K562 (cell line): ENCODE results near the gene CCDC127. TPM values are rescaled to one million over a fixed set of nuclear protein-coding genes. Genes with fewer than 3 reads are reported as not detected.
"Not testable (repeated sequence)": the region's sequence is repeated elsewhere in the genome, so short reads cannot be mapped to it uniquely, and the experiment has no call there.

ENCODE experiments used
- ATAC-seq: fragments of 200-7000 bp; cut with Tn5 transposase; 3 replicates; pipeline ENCODE4 v1.9.1; 2020; ENCODE audit warnings: moderate library complexity
- BruUV-seq: library from RNA; stranded (reverse); fragments of 400-500 nt; replicated peaks from 2 replicates; lab custom pipeline; 2021; lab: Mats Ljungman, UMichigan
- CTCF ChIA-PET: fragments of 300-600 bp; formaldehyde crosslinking; extraction: SDS; loops from one replicate; lab custom pipeline; 2021; ENCODE audit warnings: low intra/inter-chr PET ratio; lab: Yijun Ruan, JAX
- POLR2A ChIA-PET: fragments of 300-600, 350-650 bp; sonication (Branson Sonifier 250); formaldehyde crosslinking; extraction: SDS; loops from one replicate; lab custom pipeline; 2021; ENCODE audit warnings: antibody characterized with exemption, inconsistent platforms; lab: Yijun Ruan, JAX
- DNase-seq, 4 experiments: peaks; one replicate each; pipeline versions ENCODE4 v3.0.0 to v3.0.0-alpha.2; 2011 to 2018; ENCODE audit warnings: low spot score in 3 of 4, mixed read lengths in 3 of 4; ENCODE audit errors: extremely low read depth in 1 of 4
- FAIRE-seq: peaks from 2 replicates; lab custom pipeline; 2011; peaks lifted over from hg19 to GRCh38; lab: Jason Lieb, UNC
- H2AFZ ChIP-seq: 2 replicates; pipeline ENCODE4 v1.6.0; 2011; ENCODE audit warnings: low read depth, low read length, control low read depth, inconsistent platforms
- H3K27ac ChIP-seq: fragments of 200-600 bp; 3 replicates; pipeline ENCODE4 v1.8.0; 2011; ENCODE audit warnings: low read depth, mild to moderate bottlenecking, control low read depth, inconsistent platforms, low read length, moderate library complexity, mixed read lengths; ENCODE audit errors: extremely low read depth
- H3K27me3 ChIP-seq, 2 experiments: fragments of 300-600 bp in 1 of 2; 2 replicates in 1 of 2; 3 replicates in 1 of 2; pipeline versions ENCODE4 v1.6.0 to v1.8.0; 2011; ENCODE audit warnings: inconsistent platforms in 2 of 2, low read length in 2 of 2, mild to moderate bottlenecking in 1 of 2, mixed read lengths in 1 of 2, moderate library complexity in 1 of 2; ENCODE audit not compliant: control insufficient read depth in 2 of 2, insufficient read depth in 2 of 2
- H3K36me3 ChIP-seq: fragments of 300-600 bp; 3 replicates; pipeline ENCODE4 v1.8.0; 2011; ENCODE audit warnings: mild to moderate bottlenecking, low read length, inconsistent platforms; ENCODE audit not compliant: control insufficient read depth, insufficient read depth
- H3K4me1 ChIP-seq, 2 experiments: fragments of 200-600 bp in 1 of 2; replicated peaks in 1 of 2; 2 replicates in 1 of 2; 3 replicates in 1 of 2; pipeline versions ENCODE4 v1.5.1 to v1.8.0; 2011; ENCODE audit warnings: inconsistent platforms in 2 of 2, low read length in 2 of 2, mild to moderate bottlenecking in 1 of 2, mixed read lengths in 1 of 2, moderate library complexity in 1 of 2; ENCODE audit not compliant: control insufficient read depth in 2 of 2, insufficient read depth in 2 of 2
- H3K4me2 ChIP-seq: 2 replicates; pipeline ENCODE4 v1.6.1; 2011; ENCODE audit warnings: low read length, control low read depth, inconsistent platforms, mixed read lengths; ENCODE audit not compliant: insufficient read depth
- H3K4me3 ChIP-seq: fragments of 200-600 bp; sonication (generic), shearing (Covaris generic); 2 replicates; pipeline ENCODE4 v1.5.1; 2016; ENCODE audit warnings: control low read depth, inconsistent platforms
- H3K79me2 ChIP-seq: fragments of 200-600 bp; 3 replicates; pipeline ENCODE4 v1.8.0; 2011; ENCODE audit warnings: low read length, inconsistent platforms; ENCODE audit not compliant: control insufficient read depth, insufficient read depth
- H3K9ac ChIP-seq, 2 experiments: 2 replicates each; pipeline versions ENCODE4 v1.6.0 to v1.6.1; 2011; ENCODE audit warnings: low read depth in 2 of 2, low read length in 2 of 2, control low read depth in 1 of 2, inconsistent platforms in 1 of 2, mild to moderate bottlenecking in 1 of 2, mixed read lengths in 1 of 2; ENCODE audit not compliant: insufficient read depth in 1 of 2
- H3K9me1 ChIP-seq: one replicate; pipeline ENCODE4 v1.6.0; 2011; ENCODE audit warnings: inconsistent platforms, mild to moderate bottlenecking, low read length, moderate library complexity; ENCODE audit not compliant: control insufficient read depth, insufficient read depth
- H3K9me3 ChIP-seq: replicated peaks from 2 replicates; pipeline ENCODE4 v1.5.1; 2011; ENCODE audit warnings: low read depth, low read length, inconsistent platforms; ENCODE audit not compliant: control insufficient read depth, insufficient read depth
- H4K20me1 ChIP-seq: replicated peaks from 2 replicates; pipeline ENCODE4 v1.6.1; 2011; ENCODE audit warnings: low read length, inconsistent platforms, mixed read lengths; ENCODE audit not compliant: control insufficient read depth, insufficient read depth
- CHD2 ChIP-seq: IDR thresholded peaks from 2 replicates; pipeline ENCODE4 v1.6.1; 2011; ENCODE audit warnings: low read depth, low read length
- NR0B1 ChIP-seq: fragments of 450-650 bp; IDR thresholded peaks from one replicate; pipeline ENCODE4 v1.6.1; 2018; ENCODE audit warnings: mild to moderate bottlenecking, moderate library complexity; ENCODE audit not compliant: partially characterized antibody
- NR4A1 ChIP-seq, 2 experiments: fragments of 250-450 bp in 1 of 2; fragments of 450-650 bp in 1 of 2; sonication (Bioruptor Pico) in 1 of 2; IDR thresholded peaks; 2 replicates each; pipeline versions ENCODE4 v1.4.0 to v1.6.1; 2016 to 2020; ENCODE audit warnings: mild to moderate bottlenecking in 2 of 2, missing compliant biosample characterization in 1 of 2, missing genetic modification characterization in 1 of 2, moderate library complexity in 1 of 2
- SIN3A ChIP-seq, 2 experiments: fragments of 150-350 bp in 1 of 2; IDR thresholded peaks; 2 replicates each; pipeline ENCODE4 v1.6.1; 2011 to 2016; ENCODE audit warnings: borderline replicate concordance in 2 of 2, low read depth in 2 of 2, low read length in 2 of 2, mild to moderate bottlenecking in 2 of 2, moderate library complexity in 2 of 2; ENCODE audit not compliant: control insufficient read depth in 1 of 2
- SMAD1 ChIP-seq: fragments of 150-350 bp; IDR thresholded peaks from 2 replicates; pipeline ENCODE4 v1.6.1; 2014; ENCODE audit warnings: low read length, low read depth; ENCODE audit not compliant: partially characterized antibody
- ZNF561 ChIP-seq: fragments of 450-650 bp; formaldehyde crosslinking; conservative IDR thresholded peaks from 2 replicates; pipeline ENCODE4 v1.4.0; 2020; ENCODE audit warnings: mild to moderate bottlenecking, moderate library complexity
- WGBS: fragments of 100-300 bp; shearing (Covaris generic); methylation state at CpG from one replicate; pipeline ENCODE4 v1.1.6; 2016; ENCODE audit warnings: low coverage, mixed read lengths; ENCODE audit not compliant: insufficient coverage; ENCODE audit errors: missing lambda C conversion rate; 5-methylcytosine and 5-hydroxymethylcytosine counted together
- in situ Hi-C: fragments of 300-500 bp; cut with MboI; formaldehyde crosslinking; loops from 4 replicates; pipeline ENCODE4 v1.15.0; 2018; ENCODE audit warnings: inconsistent platforms, mixed read lengths
- intact Hi-C: fragments of 100-400 bp; cut with micrococcal nuclease; formaldehyde crosslinking; loops from 2 replicates; pipeline ENCODE4 v1.14.2; 2022
- polyA plus RNA-seq, 8 experiments: library from polyadenylated mRNA; depleted of rRNA in 4 of 8; stranded (reverse) in 5 of 8; unstranded in 3 of 8; fragments of >200 nt; fragmentation: Nextera tagmentation in 2 of 8; fragmentation: Illumina TruSeq in 1 of 8; extraction: Ambion mirVana in 2 of 8; extraction: Trizol in 1 of 8; gene quantifications; 2 replicates each; pipeline versions ENCODE4 v1.2.1 to v1.2.3, GENCODE V29; 2011 to 2014; ENCODE audit warnings: inconsistent platforms in 1 of 8, missing spikeins in 1 of 8
- total RNA-seq, 7 experiments: library from RNA; depleted of rRNA in 6 of 7; stranded (reverse); fragments of >200 nt in 6 of 7; fragmentation: Illumina TruSeq in 2 of 7; extraction: Trizol in 2 of 7; gene quantifications; 2 replicates each; pipeline versions ENCODE4 v1.2.1 to v1.2.3, GENCODE V29; 2011 to 2021; ENCODE audit warnings: low replicate concordance in 1 of 7

The CCDC127 gene
- total and polyA plus RNA-seq, 9 of the 15 experiments (the other 6 are each of a cell fraction or from before 2014, with no cell fraction given): 2.7 to 4.5 (median 4.1) TPM

GRCh38 chr5:263275-263974 is 45.5 kb upstream of the CCDC127 start:
- intact Hi-C loops, H3K4me2 ChIP-seq, H3K27me3 ChIP-seq, H3K9me1 ChIP-seq, H3K9ac ChIP-seq, ATAC-seq, DNase-seq, POLR2A ChIA-PET, CTCF ChIA-PET, H3K4me3 ChIP-seq, H4K20me1 ChIP-seq, H2AFZ ChIP-seq, H3K79me2 ChIP-seq, H3K9me3 ChIP-seq, H3K27ac ChIP-seq, FAIRE-seq, H3K4me1 ChIP-seq: not testable (repeated sequence)
- H3K36me3 ChIP-seq: peaks cover 28% of the 10 kb centered on the region; the same call in 2 of the 3 replicates
- BruUV-seq: TSS peak; percentile 36
- in situ Hi-C loops: loop anchor here (5.0 kb wide), 1 partner anchor 1304 kb away; no protein-coding TSS in a partner anchor
- WGBS: 95% methylated on average over 9 of the region's 9 CpGs

- no peaks in the 10 kb centered on the region for H4K20me1 ChIP-seq
- no peak overlapping the region for H3K4me2 ChIP-seq
- CTCF ChIA-PET: no interaction called here
- ATAC-seq: no peak
- no peak overlapping the region for H3K4me3 ChIP-seq
- DNase-seq: no peak
- FAIRE-seq: no peak
- TF ChIP-seq SIN3A (IDR thresholded peaks at IDR 0.05; ENCODE audit: borderline replicate concordance in 2 of 2, control insufficient read depth in 1 of 2, low read depth in 2 of 2, low read length in 2 of 2) (no peak), CHD2 (no peak), NR0B1 (no peak), SMAD1 (no peak), NR4A1 (CRISPR knock-in tag; IDR thresholded peaks at IDR 0.05) (no peak), NR4A1 (tag; IDR thresholded peaks at IDR 0.05) (no peak), ZNF561 (CRISPR knock-in tag) (no peak)
- TF ChIP-seq, all 486 proteins: peak for 0
- H3K4me1 ChIP-seq: no peaks in the 10 kb centered on the region
- no TSS peak for BruUV-seq
- POLR2A ChIA-PET: interaction anchor here (1.4 to 2.0 kb wide), 3 partner anchors 8 to 38 kb away, joined by 4 to 7 read pairs (median 5); partner anchors contain the start of gene PDCD6
- WGBS: 92% methylated on average over 11 of the region's 13 CpGs
- intact Hi-C loops: no loop called here
- H3K9me1 ChIP-seq: no peaks in the 10 kb centered on the region
- H3K27ac ChIP-seq: no peak overlapping the region
- no peaks in the 10 kb centered on the region for H3K27me3 ChIP-seq
- no peak overlapping the region for H3K9ac ChIP-seq
- H2AFZ ChIP-seq: no peak overlapping the region
- no peaks in the 10 kb centered on the region for H3K79me2 ChIP-seq
- in situ Hi-C loops: no loop called here
- peaks cover 48% of the 10 kb centered on the region for H3K36me3 ChIP-seq
- peaks cover 9% of the 10 kb centered on the region for H3K9me3 ChIP-seq
Measured at GRCh38 chr5:257148-257547, 39.2 kb upstream of the CCDC127 start.

- in situ Hi-C loops, H3K27me3 ChIP-seq, H3K79me2 ChIP-seq, H3K9me3 ChIP-seq, FAIRE-seq, H3K4me2 ChIP-seq, H4K20me1 ChIP-seq, H3K9ac ChIP-seq, POLR2A ChIA-PET, DNase-seq, H3K4me1 ChIP-seq, intact Hi-C loops, H2AFZ ChIP-seq, H3K9me1 ChIP-seq, CTCF ChIA-PET, ATAC-seq, H3K27ac ChIP-seq, H3K4me3 ChIP-seq, BruUV-seq: not testable (repeated sequence)
- WGBS: 98% methylated on average over 8 of the region's 8 CpGs
- peaks cover 56% of the 10 kb centered on the region for H3K36me3 ChIP-seq
Measured at GRCh38 chr5:256347-256746, 38.4 kb upstream of the CCDC127 start.
